G401 (cell line): ENCODE results near the gene RPTOR. TPM values are rescaled to one million over a fixed set of nuclear protein-coding genes. Genes with fewer than 3 reads are reported as not detected.
"Not testable (repeated sequence)": the region's sequence is repeated elsewhere in the genome, so short reads cannot be mapped to it uniquely, and the experiment has no call there.

Source experiments
- DNase-seq: peaks from one replicate; pipeline ENCODE4 v3.0.0-alpha.2; 2015; ENCODE audit warnings: low spot score
- in situ Hi-C: cut with HindIII; loops from 2 replicates; pipeline ENCODE4 v1.10.0; 2016; ENCODE audit warnings: low sequenced_read_pairs, mixed read lengths
- total RNA-seq: library from RNA; depleted of rRNA; stranded (reverse); fragments of >200 nt; shearing (Covaris generic); gene quantifications from 2 replicates; pipeline ENCODE4 v1.2.3, GENCODE V29; 2014

RPTOR gene
- total RNA-seq, 1 experiment from 2014 or later: 27.7 TPM

GRCh38 chr17:80793421-80793820, 248.8 kb downstream of the RPTOR start:
- in situ Hi-C loops: no loop called here
- no peak for DNase-seq

GRCh38 chr17:80793851-80794267, 249.2 kb downstream of the RPTOR start:
- in situ Hi-C loops: no loop called here
- DNase-seq: no peak

GRCh38 chr17:80794281-80795089, 249.8 kb downstream of the RPTOR start:
- no peak for DNase-seq
- in situ Hi-C loops: no loop called here

GRCh38 chr17:80795090-80795580, 250.5 kb downstream of the RPTOR start:
- no peak for DNase-seq
- in situ Hi-C loops: no loop called here

GRCh38 chr17:80795754-80796153, 251.1 kb downstream of the RPTOR start:
- in situ Hi-C loops: no loop called here
- DNase-seq: peak; percentile 87

GRCh38 chr17:80796430-80796861, 251.8 kb downstream of the RPTOR start:
- in situ Hi-C loops: no loop called here
- DNase-seq: no peak

GRCh38 chr17:80797222-80797621, 252.6 kb downstream of the RPTOR start:
- DNase-seq, in situ Hi-C loops: not testable (repeated sequence)

GRCh38 chr17:80797741-80798594, 253.3 kb downstream of the RPTOR start:
- DNase-seq: no peak
- in situ Hi-C loops: no loop called here

- in situ Hi-C loops: no loop called here
- DNase-seq: no peak
Measured at GRCh38 chr17:80798595-80799537, 254.2 kb downstream of the RPTOR start.

GRCh38 chr17:80799538-80800480, 255.2 kb downstream of the RPTOR start:
- no peak for DNase-seq
- in situ Hi-C loops: no loop called here

- in situ Hi-C loops: no loop called here
- DNase-seq: no peak
Measured at GRCh38 chr17:80800481-80801391, 256.1 kb downstream of the RPTOR start.

- in situ Hi-C loops: no loop called here
- no peak for DNase-seq
Measured at GRCh38 chr17:80802626-80803450, 258.2 kb downstream of the RPTOR start.

- in situ Hi-C loops: no loop called here
- DNase-seq: no peak
Measured at GRCh38 chr17:80803451-80804428, 259.1 kb downstream of the RPTOR start.

- no peak for DNase-seq
- in situ Hi-C loops: no loop called here
Measured at GRCh38 chr17:80804466-80804865, 259.8 kb downstream of the RPTOR start.
